Ovary (tissue), 3 donors: ENCODE measurements around the gene EFNA1.

Experiments used
- POLR2A ChIP-seq: fragments of 450-650 bp; IDR thresholded peaks from one replicate; pipeline ENCODE4 v1.6.1; 2017; ENCODE audit warnings: antibody characterized with exemption, mild to moderate bottlenecking, moderate library complexity
- TF ChIP-seq, protein P1 (sequence below), 3 donors: fragments of 450-650 bp in 2 of 3; fragments of 200-600 bp in 1 of 3; IDR thresholded peaks; one replicate each; pipeline versions ENCODE4 v1.5.1 to v1.8.0; 2016 to 2022; ENCODE audit warnings: antibody characterized with exemption in 3 of 3, mild to moderate bottlenecking in 1 of 3
- donor health status: DM: no; HTN: no; CAD: no.

DNA sequence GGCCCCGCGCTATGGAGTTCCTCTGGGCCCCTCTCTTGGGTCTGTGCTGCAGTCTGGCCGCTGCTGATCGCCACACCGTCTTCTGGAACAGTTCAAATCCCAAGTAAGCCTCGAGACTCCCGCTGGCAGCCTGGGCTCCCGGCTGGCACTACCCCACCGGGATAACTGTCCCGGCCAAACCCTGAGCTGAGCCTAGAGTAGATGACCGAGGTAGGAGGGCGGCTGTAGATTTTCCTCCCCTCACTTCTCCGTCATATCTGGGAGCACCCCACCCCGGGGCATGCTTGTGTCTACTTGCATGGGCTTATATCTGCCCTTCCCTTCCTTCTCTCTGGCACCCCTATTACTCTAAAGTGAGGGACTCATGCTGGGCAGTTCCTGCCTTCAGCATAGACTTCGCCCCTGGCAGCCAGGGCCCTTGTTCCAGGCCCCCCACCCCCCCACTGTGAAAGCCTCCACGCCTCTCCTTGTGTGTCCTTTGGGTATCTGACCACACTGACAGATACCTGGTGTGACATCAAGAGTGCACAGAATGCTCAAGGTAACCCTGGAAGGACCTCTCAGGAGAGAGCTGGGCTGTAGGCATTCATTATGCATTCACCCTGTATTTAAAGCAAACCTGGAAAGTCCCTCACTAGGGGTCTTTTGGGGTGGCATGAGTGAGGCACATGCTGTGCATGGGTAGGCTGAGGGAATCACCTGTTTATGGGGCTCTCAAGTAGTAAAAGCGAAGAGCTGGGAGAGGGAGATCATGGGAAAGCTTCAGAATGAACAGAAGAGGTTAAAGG is 485 bp downstream of the EFNA1 start:
- no peak for TF ChIP-seq POLR2A
- TF ChIP-seq, protein P1, sequence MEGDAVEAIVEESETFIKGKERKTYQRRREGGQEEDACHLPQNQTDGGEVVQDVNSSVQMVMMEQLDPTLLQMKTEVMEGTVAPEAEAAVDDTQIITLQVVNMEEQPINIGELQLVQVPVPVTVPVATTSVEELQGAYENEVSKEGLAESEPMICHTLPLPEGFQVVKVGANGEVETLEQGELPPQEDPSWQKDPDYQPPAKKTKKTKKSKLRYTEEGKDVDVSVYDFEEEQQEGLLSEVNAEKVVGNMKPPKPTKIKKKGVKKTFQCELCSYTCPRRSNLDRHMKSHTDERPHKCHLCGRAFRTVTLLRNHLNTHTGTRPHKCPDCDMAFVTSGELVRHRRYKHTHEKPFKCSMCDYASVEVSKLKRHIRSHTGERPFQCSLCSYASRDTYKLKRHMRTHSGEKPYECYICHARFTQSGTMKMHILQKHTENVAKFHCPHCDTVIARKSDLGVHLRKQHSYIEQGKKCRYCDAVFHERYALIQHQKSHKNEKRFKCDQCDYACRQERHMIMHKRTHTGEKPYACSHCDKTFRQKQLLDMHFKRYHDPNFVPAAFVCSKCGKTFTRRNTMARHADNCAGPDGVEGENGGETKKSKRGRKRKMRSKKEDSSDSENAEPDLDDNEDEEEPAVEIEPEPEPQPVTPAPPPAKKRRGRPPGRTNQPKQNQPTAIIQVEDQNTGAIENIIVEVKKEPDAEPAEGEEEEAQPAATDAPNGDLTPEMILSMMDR (IDR thresholded peaks at IDR 0.05): no peak
